Skin epidermis (tissue), 12 donors: ENCODE data around the gene ME3.
"Not testable (repeated sequence)": the region's sequence is repeated elsewhere in the genome, so short reads cannot be mapped to it uniquely, and the experiment has no call there.

Experiments used
- H3K27ac ChIP-seq, 21 experiments: fragments of 200-600 bp; sonication (generic) in 11 of 21; one replicate each; pipeline ENCODE4 v1.5.0; 2020; ENCODE audit warnings: mild to moderate bottlenecking in 3 of 21, inconsistent platforms in 2 of 21, moderate library complexity in 2 of 21
- H3K4me3 ChIP-seq, 7 experiments: fragments of 200-600 bp; sonication (generic) in 2 of 7; one replicate each; pipeline ENCODE4 v1.5.0; 2020; ENCODE audit warnings: inconsistent platforms in 2 of 7, mild to moderate bottlenecking in 2 of 7, moderate library complexity in 1 of 7

The ME3 gene

DNA sequence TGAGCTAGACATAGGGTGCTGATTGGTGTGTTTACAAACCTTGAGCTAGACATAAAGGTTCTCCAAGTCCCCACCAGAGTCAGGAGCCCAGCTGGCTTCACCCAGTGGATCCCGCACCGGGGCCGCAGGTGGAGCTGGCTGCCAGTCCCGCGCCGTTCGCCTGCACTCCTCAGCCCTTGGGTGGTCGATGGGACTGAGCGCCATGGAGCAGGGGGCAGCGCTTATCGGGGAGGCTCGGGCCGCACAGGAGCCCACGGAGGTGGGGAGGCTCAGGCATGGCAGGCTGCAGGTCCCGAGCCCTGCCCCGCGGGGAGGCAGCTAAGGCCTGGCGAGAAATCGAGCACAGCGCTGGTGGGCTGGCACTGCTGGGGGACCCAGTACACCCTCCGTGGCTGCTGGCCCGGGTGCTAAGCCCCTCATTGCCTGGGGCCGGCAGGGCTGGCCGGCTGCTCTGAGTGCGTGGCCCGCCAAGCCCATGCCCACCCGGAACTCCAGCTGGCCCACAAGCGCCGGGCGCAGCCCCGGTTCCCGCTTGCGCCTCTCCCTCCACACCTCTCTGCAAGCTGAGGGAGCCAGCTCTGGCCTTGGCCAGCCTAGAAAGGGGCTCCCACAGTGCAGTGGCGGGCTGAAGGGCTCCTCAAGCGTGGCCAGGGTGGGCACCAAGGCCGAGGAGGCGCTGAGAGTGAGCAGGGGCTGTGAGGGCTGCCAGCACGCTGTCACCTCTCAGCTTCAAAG, 238.9 kb downstream of the ME3 start:
- H3K27ac ChIP-seq, result not testable (repeated sequence)

DNA sequence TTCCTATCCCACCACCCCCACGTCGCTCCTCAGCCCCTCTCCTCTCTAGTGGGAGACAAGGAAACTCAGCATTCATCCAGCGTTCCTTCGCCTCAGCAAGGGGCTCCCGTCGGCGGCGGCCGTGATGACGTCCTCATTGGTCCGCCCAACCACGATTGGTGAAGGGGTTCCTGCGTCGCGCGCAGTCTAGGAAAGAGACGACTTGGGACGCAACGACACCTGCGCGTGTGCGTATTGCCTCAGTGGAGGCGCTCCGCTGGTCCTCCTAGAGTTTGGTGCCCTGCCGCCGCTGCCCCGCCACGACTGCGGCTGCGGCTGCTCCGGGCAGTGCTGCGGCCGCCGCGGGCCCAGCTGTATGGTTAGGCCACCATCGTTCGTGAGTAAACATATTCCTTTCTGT, 241.2 kb downstream of the ME3 start:
- peak overlapping the region in 2 of 7 experiments; percentile 16 to 23 for H3K4me3 ChIP-seq
- no peak overlapping the region for H3K27ac ChIP-seq

More for the DNA sequence above, 238.9 kb downstream of the ME3 start:
- not testable (repeated sequence) for H3K4me3 ChIP-seq

DNA sequence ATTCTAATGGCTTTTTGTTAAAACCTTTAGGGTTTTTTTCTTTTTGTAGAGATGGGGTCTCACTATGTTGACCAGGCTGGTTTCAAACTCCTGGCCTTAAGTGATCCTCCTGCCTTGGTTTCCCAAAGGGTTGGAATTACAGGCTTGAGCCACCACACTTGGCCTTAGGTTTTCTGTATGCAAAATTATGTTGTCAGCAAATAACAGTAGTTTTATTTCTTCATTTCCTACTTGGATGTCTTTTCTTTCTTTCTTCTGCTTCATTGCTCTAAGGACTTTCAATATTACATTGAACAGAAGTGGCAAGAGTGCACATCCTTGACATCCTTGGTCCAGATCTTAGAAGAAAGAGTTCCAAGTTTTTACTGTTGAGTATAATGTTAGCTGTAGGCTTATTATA, 245.0 kb downstream of the ME3 start:
- H3K27ac ChIP-seq, result no peak overlapping the region
- no peak overlapping the region for H3K4me3 ChIP-seq

DNA sequence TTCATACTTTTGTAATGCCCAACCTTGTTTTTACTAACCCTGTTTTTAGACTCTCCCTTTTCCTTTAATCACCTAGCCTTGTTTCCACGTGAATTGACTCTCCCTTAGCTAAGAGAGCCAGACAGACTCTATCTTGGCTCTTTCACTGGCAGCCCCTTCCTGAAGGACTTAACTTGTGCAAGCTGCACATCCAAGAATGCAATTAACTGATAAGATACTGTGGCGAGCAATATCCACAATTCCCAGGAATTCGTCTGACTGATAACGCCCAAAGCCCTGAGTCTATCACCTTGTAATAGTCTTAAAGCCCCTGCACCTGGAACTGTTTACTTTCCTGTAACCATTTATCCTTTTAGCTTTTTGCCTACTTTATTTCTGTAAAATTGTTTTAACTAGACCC, 248.9 kb downstream of the ME3 start:
- H3K4me3 ChIP-seq, H3K27ac ChIP-seq: not testable (repeated sequence)

DNA sequence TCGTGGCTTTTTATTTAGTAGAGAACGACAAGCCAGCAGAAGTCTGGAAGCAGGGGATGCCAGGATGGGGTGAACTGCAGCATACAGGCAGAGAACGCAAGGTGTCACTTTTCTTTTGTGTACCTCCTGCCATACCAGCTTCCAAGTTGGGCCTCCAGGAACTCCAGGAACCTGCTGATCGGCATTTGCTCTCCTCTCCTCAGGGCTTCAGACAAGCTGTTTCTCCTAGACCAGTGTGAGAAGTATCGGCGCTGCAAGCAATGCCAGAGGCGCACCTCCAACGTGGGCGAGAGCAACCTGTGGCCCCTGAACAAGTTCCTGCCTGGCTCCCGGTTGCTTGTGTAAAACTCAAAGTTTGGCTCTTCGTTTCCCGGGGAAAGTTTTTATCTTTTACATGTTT, 250.0 kb downstream of the ME3 start:
- H3K4me3 ChIP-seq, result no peak overlapping the region

DNA sequence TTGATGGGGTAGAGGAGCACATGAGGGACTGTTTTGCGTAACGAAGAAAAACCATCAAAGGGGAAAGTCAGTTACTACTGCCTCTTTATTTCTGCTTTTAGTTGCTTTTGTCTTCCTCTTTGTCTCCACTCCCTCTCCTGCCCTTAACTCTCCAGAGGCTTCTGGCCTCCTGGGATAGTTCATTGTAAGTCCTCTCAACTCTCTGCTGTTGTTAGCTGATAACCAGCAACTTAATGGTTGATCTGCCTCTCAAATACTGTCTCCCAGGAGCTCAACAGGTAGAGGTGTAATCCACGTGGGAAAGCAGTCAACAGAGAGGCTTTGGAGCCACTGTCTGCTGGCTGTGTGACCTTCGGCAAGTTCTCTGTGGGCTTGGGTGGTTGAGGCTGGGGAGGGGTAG, 250.5 kb downstream of the ME3 start:
- no peak overlapping the region for H3K27ac ChIP-seq
- H3K4me3 ChIP-seq, result no peak overlapping the region

More for the DNA sequence above, 250.0 kb downstream of the ME3 start:
- no peak overlapping the region for H3K27ac ChIP-seq

DNA sequence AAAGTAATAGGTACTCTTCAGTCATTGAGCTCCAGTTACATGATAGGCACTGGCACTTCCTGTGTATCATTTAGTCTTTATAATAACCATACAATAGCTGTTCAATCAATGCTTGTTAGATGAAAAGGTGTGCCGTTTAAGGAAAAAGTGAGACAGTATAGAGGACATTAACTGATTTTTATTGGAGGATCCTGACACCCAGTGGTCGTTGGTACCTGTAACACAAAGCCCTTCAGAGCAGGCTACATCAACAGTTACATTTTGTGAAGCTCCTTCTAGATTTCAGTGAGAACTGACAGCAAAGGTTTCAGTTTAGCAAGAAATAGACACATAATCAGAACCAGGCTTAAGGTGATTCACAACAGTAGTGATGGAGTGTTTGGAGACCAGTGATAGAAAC, 253.5 kb downstream of the ME3 start:
- Histone ChIP-seq H3K4me3 (no peak overlapping the region), H3K27ac (no peak overlapping the region)

DNA sequence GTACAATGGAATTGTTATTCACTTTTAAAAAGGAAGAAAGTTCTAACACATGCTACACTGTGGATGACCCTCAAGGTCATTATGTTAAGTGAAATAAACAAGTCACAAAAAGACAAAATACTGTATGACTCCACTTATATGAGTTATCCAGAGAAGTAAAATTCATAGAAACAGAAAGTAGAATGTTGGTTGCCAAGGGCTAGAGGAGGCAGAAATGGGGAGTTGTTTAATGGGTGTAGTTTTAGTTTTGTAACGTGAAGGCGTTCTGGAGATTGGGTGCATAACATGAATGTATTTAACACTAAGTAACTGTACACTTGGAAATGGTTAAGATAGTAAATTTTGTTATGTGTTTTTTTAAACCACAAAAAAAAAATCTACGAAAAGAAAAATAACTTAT, 253.9 kb downstream of the ME3 start:
- no peak overlapping the region for H3K4me3 ChIP-seq
- no peak overlapping the region for H3K27ac ChIP-seq

DNA sequence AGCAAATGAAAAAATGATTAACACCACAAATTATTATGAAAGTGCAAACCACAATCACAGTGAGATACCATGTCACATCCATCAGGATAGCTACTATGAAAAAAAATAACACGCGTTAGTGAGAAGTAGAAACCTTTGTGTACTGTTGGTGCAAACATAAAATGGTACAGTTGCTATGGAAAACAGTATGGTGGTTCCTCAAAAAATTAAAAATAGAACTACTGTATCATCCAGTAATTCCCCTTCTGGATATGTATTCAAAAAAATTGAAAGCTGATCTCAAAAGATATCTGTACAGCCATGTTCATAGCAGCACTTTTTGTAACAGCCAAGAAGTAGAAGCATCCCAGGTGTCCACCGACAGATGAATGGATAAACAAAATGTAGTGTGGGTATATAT, 254.3 kb downstream of the ME3 start:
- Histone ChIP-seq H3K27ac (no peak overlapping the region), H3K4me3 (no peak overlapping the region)

DNA sequence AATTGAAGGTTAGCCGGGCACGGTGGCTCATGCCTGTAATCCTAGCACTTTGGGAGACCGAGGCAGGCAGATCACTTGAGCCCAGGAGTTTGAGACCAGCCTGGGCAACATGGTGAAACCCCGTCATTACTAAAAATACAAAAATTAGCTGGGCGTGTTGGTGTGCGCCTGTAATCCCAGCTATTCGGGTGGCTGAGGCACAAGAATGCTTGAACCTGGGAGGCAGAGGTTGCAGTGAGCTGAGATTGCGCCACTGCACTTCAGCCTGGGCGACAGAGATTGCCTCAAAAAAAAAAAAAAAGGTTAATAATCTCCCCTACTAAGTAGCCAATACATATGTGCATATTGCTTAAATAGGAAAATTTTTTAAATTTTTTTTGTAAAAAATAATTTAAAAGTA, 255.5 kb downstream of the ME3 start:
- H3K27ac ChIP-seq, result peak overlapping the region in 1 of 21 experiments; percentile 45
- not testable (repeated sequence) for H3K4me3 ChIP-seq

DNA sequence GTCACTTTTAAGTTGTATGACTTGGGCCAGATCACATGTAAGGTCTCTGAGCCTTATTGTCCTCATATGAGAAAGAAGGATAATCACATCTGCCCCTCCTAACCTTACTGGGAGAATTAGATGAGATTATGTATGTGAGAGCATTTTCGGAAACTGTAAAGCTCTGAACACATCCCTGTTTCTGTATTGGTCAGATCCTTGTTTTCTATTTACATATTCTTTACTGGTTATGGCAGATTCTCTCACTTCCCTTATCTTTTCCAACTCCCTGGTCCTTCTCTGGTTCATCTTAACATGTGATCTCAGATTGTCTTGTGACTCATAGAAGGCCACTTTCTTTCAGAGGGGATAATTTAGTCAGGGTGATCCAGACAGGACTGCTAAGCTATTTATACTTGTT, 255.9 kb downstream of the ME3 start:
- H3K4me3 ChIP-seq, result no peak overlapping the region
- peak overlapping the region in 1 of 21 experiments; percentile 45 for H3K27ac ChIP-seq

DNA sequence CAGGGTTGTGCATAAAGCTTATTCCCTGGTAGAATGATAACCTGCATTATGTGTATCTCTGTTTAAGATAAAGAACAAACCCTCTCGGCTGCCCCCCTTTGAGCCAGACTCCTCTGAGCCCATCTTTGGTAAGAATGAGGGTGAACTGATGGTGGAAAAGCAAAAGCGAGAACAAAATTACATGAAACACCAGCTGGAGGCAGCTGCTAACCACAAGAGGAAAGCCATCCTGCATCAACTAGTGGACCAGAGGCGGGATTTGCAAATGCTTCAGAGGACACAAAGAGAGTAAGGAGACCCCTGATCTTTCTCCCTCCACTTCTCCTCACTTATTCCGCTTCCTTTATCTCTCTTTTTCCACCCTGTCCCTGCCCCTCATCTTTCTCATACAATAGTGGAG, 257.4 kb downstream of the ME3 start:
- H3K4me3 ChIP-seq, result no peak overlapping the region

DNA sequence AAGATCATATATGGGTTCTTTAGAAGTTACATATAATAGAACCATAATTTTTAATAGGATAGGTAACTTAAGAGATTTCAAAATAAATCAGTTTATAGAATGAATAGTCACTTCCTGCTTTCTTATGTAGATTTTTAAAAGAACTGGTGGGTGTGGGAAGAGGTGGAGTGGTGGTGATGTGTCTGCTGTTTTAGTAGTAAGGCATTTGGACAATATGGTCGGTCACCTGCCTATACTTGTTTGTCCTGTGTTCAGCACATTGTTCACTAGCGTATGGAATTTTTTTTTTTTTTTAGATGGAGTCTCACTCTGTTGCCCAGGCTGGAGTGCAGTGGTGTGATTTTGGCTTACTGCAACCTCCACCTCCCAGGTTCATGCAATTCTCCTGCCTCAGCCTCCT, 258.4 kb downstream of the ME3 start:
- no peak overlapping the region for H3K4me3 ChIP-seq
- no peak overlapping the region for H3K27ac ChIP-seq

More for the DNA sequence above, 257.4 kb downstream of the ME3 start:
- H3K27ac ChIP-seq, result no peak overlapping the region

DNA sequence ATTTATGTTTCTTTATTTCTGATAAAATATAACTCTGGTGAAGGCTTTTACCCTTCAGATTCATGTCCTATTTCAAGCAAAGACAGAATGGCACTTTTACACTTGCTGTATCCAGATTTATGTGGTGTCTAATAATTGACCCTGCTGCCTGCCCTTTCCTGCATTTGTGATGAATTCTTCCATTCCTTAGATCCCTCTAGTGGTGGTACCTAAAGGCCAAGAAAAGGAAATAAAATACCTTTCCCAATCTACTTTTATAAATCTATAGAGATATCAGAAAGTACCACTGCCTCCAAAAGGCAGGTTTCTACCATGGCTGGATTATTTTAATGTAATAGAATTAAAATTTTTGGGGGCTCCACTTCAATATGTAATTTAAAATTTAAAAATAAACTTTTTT, 263.6 kb downstream of the ME3 start:
- Histone ChIP-seq H3K4me3 (no peak overlapping the region), H3K27ac (no peak overlapping the region)

DNA sequence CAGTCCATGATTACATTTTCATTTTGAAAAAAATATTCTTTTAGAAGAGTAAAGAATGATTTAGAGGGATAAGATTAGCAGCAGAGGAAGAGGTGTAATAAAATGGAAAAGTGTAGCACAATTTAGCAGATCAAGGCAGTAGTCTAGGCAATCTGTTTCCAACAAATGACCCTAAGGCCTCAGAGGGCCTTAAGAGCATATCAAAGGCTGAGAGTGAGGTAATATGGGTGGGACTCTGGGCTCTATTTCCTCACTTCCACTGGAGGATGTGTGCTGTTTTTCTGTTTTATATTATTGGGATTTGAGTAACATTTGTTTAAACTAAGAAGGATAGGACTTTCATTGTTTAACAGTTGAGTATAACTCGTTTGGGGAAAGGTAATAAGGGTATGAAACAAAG, 269.0 kb downstream of the ME3 start:
- H3K4me3 ChIP-seq, result no peak overlapping the region
- no peak overlapping the region for H3K27ac ChIP-seq

DNA sequence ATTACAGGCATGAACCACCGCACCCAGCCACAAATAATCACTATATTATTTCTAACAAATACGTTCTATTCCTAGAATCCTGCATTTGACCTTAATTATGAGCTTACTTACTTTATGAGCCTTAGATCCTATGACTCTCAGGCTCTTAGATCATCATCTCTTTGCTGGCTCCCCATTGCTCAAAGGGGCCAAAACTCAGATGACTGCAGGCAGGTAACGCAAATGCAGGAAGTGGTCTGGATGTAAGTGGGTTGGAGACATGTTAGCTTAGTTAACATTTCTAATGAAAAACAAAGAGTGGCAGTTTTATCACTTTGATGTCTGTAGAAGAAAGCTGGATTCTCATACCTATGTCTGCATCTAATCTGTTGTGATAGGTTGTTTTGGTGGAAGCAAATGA, 274.3 kb downstream of the ME3 start:
- H3K4me3 ChIP-seq, result no peak overlapping the region
- no peak overlapping the region for H3K27ac ChIP-seq

DNA sequence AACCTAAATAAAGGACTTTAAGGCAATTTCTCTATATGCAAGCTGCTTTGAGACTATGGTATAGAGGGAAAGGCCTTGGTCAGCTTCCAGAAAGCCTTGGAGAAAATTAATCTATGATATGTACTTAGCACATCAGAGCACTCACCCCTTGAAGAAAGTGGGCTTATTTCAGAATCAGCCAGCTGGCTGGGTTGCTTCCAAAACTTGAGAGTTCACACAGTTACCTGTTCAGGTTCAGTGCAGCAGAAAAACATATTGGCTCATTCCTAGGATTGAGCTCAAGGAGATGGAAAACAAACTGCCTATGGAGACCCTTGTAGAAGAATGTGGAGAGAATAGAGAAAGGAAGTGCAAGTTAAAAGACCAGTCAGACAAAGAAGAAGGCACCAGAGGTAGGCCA, 275.1 kb downstream of the ME3 start:
- no peak overlapping the region for H3K27ac ChIP-seq
- H3K4me3 ChIP-seq, result no peak overlapping the region

DNA sequence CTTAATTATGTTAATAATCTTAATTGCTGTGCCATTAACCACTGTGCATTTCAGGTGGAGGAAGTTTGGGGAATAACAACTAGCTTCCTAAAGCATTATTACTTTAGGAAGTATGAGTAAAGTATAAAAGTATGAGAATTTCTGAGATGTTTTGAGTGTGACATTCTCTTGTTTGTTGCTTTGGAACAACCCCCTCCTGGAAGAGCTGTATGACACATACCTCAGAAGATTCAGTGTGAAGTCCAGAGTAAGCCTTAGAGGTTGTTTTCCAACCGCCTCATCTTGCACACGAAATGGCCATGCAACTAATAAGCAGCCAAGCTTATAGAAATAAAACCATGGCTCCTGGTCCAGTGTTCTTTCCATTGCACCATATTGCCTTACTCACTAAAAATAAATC, 276.0 kb downstream of the ME3 start:
- Histone ChIP-seq H3K4me3 (no peak overlapping the region), H3K27ac (no peak overlapping the region)

DNA sequence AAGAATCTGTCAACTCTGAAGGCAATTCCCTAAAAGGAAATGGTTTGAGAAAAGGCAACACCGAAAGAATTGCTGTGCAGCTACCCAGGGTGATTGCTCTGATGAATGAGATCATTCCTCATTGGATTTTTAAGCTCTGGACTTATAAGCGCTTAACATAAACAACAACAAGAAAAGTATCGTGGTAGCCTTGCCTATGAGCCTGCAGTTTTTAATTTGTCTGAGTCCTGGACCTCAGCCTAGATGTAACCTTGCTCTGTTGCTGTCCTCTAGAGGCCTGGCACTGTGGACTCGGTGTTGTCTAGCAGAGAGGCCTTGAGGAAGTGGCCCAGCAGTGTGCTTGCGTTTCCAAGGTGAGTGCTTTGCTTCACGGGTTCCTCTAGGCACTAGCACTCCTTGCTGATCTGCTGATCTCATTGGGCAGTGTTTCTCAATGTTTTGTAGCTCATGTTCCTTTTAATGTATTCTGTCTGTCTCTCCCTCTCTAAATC, 277.3 kb downstream of the ME3 start:
- H3K27ac ChIP-seq, result no peak overlapping the region

More for the DNA sequence above, 277.3 kb downstream of the ME3 start:
- no peak overlapping the region for H3K4me3 ChIP-seq
